K562 (cell line): Measurements from ENCODE around the gene IPO11. TPM values are rescaled to one million over a fixed set of nuclear protein-coding genes. Genes with fewer than 3 reads are reported as not detected.
A peak's percentile ranks its signal among the peaks of the same experiment; 100 is the strongest.

Experiments
- ATAC-seq: fragments of 200-7000 bp; cut with Tn5 transposase; 3 replicates; pipeline ENCODE4 v1.9.1; 2020; ENCODE audit warnings: moderate library complexity
- BruUV-seq: library from RNA; stranded (reverse); fragments of 400-500 nt; replicated peaks from 2 replicates; lab custom pipeline; 2021; lab: Mats Ljungman, UMichigan
- CTCF ChIA-PET: fragments of 300-600 bp; formaldehyde crosslinking; extraction: SDS; loops from one replicate; lab custom pipeline; 2021; ENCODE audit warnings: low intra/inter-chr PET ratio; lab: Yijun Ruan, JAX
- POLR2A ChIA-PET: fragments of 300-600, 350-650 bp; sonication (Branson Sonifier 250); formaldehyde crosslinking; extraction: SDS; loops from one replicate; lab custom pipeline; 2021; ENCODE audit warnings: antibody characterized with exemption, inconsistent platforms; lab: Yijun Ruan, JAX
- DNase-seq, 4 experiments: peaks; one replicate each; pipeline versions ENCODE4 v3.0.0 to v3.0.0-alpha.2; 2011 to 2018; ENCODE audit warnings: low spot score in 3 of 4, mixed read lengths in 3 of 4; ENCODE audit errors: extremely low read depth in 1 of 4
- FAIRE-seq: peaks from 2 replicates; lab custom pipeline; 2011; peaks lifted over from hg19 to GRCh38; lab: Jason Lieb, UNC
- H2AFZ ChIP-seq: 2 replicates; pipeline ENCODE4 v1.6.0; 2011; ENCODE audit warnings: low read depth, low read length, control low read depth, inconsistent platforms
- H3K27ac ChIP-seq: fragments of 200-600 bp; 3 replicates; pipeline ENCODE4 v1.8.0; 2011; ENCODE audit warnings: low read depth, mild to moderate bottlenecking, control low read depth, inconsistent platforms, low read length, moderate library complexity, mixed read lengths; ENCODE audit errors: extremely low read depth
- H3K27me3 ChIP-seq, 2 experiments: fragments of 300-600 bp in 1 of 2; 2 replicates in 1 of 2; 3 replicates in 1 of 2; pipeline versions ENCODE4 v1.6.0 to v1.8.0; 2011; ENCODE audit warnings: inconsistent platforms in 2 of 2, low read length in 2 of 2, mild to moderate bottlenecking in 1 of 2, mixed read lengths in 1 of 2, moderate library complexity in 1 of 2; ENCODE audit not compliant: control insufficient read depth in 2 of 2, insufficient read depth in 2 of 2
- H3K36me3 ChIP-seq: fragments of 300-600 bp; 3 replicates; pipeline ENCODE4 v1.8.0; 2011; ENCODE audit warnings: mild to moderate bottlenecking, low read length, inconsistent platforms; ENCODE audit not compliant: control insufficient read depth, insufficient read depth
- H3K4me1 ChIP-seq, 2 experiments: fragments of 200-600 bp in 1 of 2; replicated peaks in 1 of 2; 2 replicates in 1 of 2; 3 replicates in 1 of 2; pipeline versions ENCODE4 v1.5.1 to v1.8.0; 2011; ENCODE audit warnings: inconsistent platforms in 2 of 2, low read length in 2 of 2, mild to moderate bottlenecking in 1 of 2, mixed read lengths in 1 of 2, moderate library complexity in 1 of 2; ENCODE audit not compliant: control insufficient read depth in 2 of 2, insufficient read depth in 2 of 2
- H3K4me2 ChIP-seq: 2 replicates; pipeline ENCODE4 v1.6.1; 2011; ENCODE audit warnings: low read length, control low read depth, inconsistent platforms, mixed read lengths; ENCODE audit not compliant: insufficient read depth
- H3K4me3 ChIP-seq: fragments of 200-600 bp; sonication (generic), shearing (Covaris generic); 2 replicates; pipeline ENCODE4 v1.5.1; 2016; ENCODE audit warnings: control low read depth, inconsistent platforms
- H3K79me2 ChIP-seq: fragments of 200-600 bp; 3 replicates; pipeline ENCODE4 v1.8.0; 2011; ENCODE audit warnings: low read length, inconsistent platforms; ENCODE audit not compliant: control insufficient read depth, insufficient read depth
- H3K9ac ChIP-seq, 2 experiments: 2 replicates each; pipeline versions ENCODE4 v1.6.0 to v1.6.1; 2011; ENCODE audit warnings: low read depth in 2 of 2, low read length in 2 of 2, control low read depth in 1 of 2, inconsistent platforms in 1 of 2, mild to moderate bottlenecking in 1 of 2, mixed read lengths in 1 of 2; ENCODE audit not compliant: insufficient read depth in 1 of 2
- H3K9me1 ChIP-seq: one replicate; pipeline ENCODE4 v1.6.0; 2011; ENCODE audit warnings: inconsistent platforms, mild to moderate bottlenecking, low read length, moderate library complexity; ENCODE audit not compliant: control insufficient read depth, insufficient read depth
- H3K9me3 ChIP-seq: replicated peaks from 2 replicates; pipeline ENCODE4 v1.5.1; 2011; ENCODE audit warnings: low read depth, low read length, inconsistent platforms; ENCODE audit not compliant: control insufficient read depth, insufficient read depth
- H4K20me1 ChIP-seq: replicated peaks from 2 replicates; pipeline ENCODE4 v1.6.1; 2011; ENCODE audit warnings: low read length, inconsistent platforms, mixed read lengths; ENCODE audit not compliant: control insufficient read depth, insufficient read depth
- CEBPB ChIP-seq: fragments of 450-650 bp; IDR thresholded peaks from 2 replicates; pipeline ENCODE4 v1.6.1; 2016; ENCODE audit warnings: missing genetic modification characterization, missing compliant biosample characterization
- CEBPG ChIP-seq, 3 experiments: fragments of 200-800 bp in 1 of 3; sonication (Bioruptor generic) in 1 of 3; sonication (generic) in 1 of 3; formaldehyde crosslinking in 1 of 3; IDR thresholded peaks in 2 of 3; conservative IDR thresholded peaks in 1 of 3; 2 replicates each; pipeline versions ENCODE4 v1.6.1 to v1.8.0; 2016 to 2022; ENCODE audit warnings: missing compliant biosample characterization in 2 of 3, missing genetic modification characterization in 2 of 3, mild to moderate bottlenecking in 1 of 3, missing genetic modification reagents in 1 of 3
- SMARCE1 ChIP-seq: fragments of 450-650 bp; IDR thresholded peaks from 2 replicates; pipeline ENCODE4 v1.7.1; 2016; ENCODE audit warnings: mild to moderate bottlenecking
- VEZF1 ChIP-seq: fragments of 200-800 bp; sonication (Bioruptor generic); IDR thresholded peaks from 2 replicates; pipeline ENCODE4 v1.6.1; 2017; ENCODE audit warnings: missing genetic modification characterization, missing compliant biosample characterization
- ZBTB12 ChIP-seq: fragments of 250-450 bp; sonication (Bioruptor Pico); IDR thresholded peaks from 2 replicates; pipeline ENCODE4 v1.4.0; 2020
- ZNF830 ChIP-seq: fragments of 250-450 bp; sonication (Bioruptor Pico); IDR thresholded peaks from 2 replicates; pipeline ENCODE4 v1.5.0; 2021; ENCODE audit warnings: mild to moderate bottlenecking
- WGBS: fragments of 100-300 bp; shearing (Covaris generic); methylation state at CpG from one replicate; pipeline ENCODE4 v1.1.6; 2016; ENCODE audit warnings: low coverage, mixed read lengths; ENCODE audit not compliant: insufficient coverage; ENCODE audit errors: missing lambda C conversion rate; 5-methylcytosine and 5-hydroxymethylcytosine counted together
- in situ Hi-C: fragments of 300-500 bp; cut with MboI; formaldehyde crosslinking; loops from 4 replicates; pipeline ENCODE4 v1.15.0; 2018; ENCODE audit warnings: inconsistent platforms, mixed read lengths
- intact Hi-C: fragments of 100-400 bp; cut with micrococcal nuclease; formaldehyde crosslinking; loops from 2 replicates; pipeline ENCODE4 v1.14.2; 2022
- polyA plus RNA-seq, 8 experiments: library from polyadenylated mRNA; depleted of rRNA in 4 of 8; stranded (reverse) in 5 of 8; unstranded in 3 of 8; fragments of >200 nt; fragmentation: Nextera tagmentation in 2 of 8; fragmentation: Illumina TruSeq in 1 of 8; extraction: Ambion mirVana in 2 of 8; extraction: Trizol in 1 of 8; gene quantifications; 2 replicates each; pipeline versions ENCODE4 v1.2.1 to v1.2.3, GENCODE V29; 2011 to 2014; ENCODE audit warnings: inconsistent platforms in 1 of 8, missing spikeins in 1 of 8
- total RNA-seq, 7 experiments: library from RNA; depleted of rRNA in 6 of 7; stranded (reverse); fragments of >200 nt in 6 of 7; fragmentation: Illumina TruSeq in 2 of 7; extraction: Trizol in 2 of 7; gene quantifications; 2 replicates each; pipeline versions ENCODE4 v1.2.1 to v1.2.3, GENCODE V29; 2011 to 2021; ENCODE audit warnings: low replicate concordance in 1 of 7
- TF ChIP-seq, protein P1 (sequence below), 2 experiments: fragments of 450-650 bp; conservative IDR thresholded peaks; 2 replicates each; pipeline ENCODE4 v1.6.1; 2017; ENCODE audit warnings: mild to moderate bottlenecking in 2 of 2, moderate library complexity in 2 of 2

The IPO11 gene
- total and polyA plus RNA-seq, 9 of the 15 experiments (the other 6 are each of a cell fraction or from before 2014, with no cell fraction given): 38.7 to 96.0 (median 70.9) TPM

GRCh38 chr5:62385131-62385530 is 27.4 kb upstream of the IPO11 start:
- no peak for FAIRE-seq
- no TSS peak for BruUV-seq
- POLR2A ChIA-PET: interaction anchor here (1.4 kb wide), 1 partner anchor 18 kb away, joined by 5 read pairs; the partner anchor contains the start of gene DIMT1

GRCh38 chr5:62385816-62386400 is 26.7 kb upstream of the IPO11 start:
- Histone ChIP-seq H3K79me2 (no peaks in the 10 kb centered on the region), H3K4me3 (no peak overlapping the region), H2AFZ (no peak overlapping the region), H3K27me3 (no peaks in the 10 kb centered on the region), H3K4me2 (no peak overlapping the region), H3K9me1 (no peaks in the 10 kb centered on the region), H4K20me1 (no peaks in the 10 kb centered on the region), H3K27ac (no peak overlapping the region), H3K36me3 (peaks cover 87% of the 10 kb centered on the region), H3K4me1 (no peaks in the 10 kb centered on the region), H3K9ac (no peak overlapping the region), H3K9me3 (no peaks in the 10 kb centered on the region)
- BruUV-seq: TSS peak; percentile 15
- in situ Hi-C loops (no loop called here), intact Hi-C loops (no loop called here)
- ATAC-seq (no peak), FAIRE-seq (no peak), DNase-seq (no peak)
- 92% methylated on average over 2 of the region's 2 CpGs for WGBS
- ChIA-PET CTCF (no interaction called here), POLR2A (interaction anchor here (1.4 kb wide), 1 partner anchor 18 kb away, joined by 5 read pairs; the partner anchor contains the start of gene DIMT1)
- TF ChIP-seq, protein P1, sequence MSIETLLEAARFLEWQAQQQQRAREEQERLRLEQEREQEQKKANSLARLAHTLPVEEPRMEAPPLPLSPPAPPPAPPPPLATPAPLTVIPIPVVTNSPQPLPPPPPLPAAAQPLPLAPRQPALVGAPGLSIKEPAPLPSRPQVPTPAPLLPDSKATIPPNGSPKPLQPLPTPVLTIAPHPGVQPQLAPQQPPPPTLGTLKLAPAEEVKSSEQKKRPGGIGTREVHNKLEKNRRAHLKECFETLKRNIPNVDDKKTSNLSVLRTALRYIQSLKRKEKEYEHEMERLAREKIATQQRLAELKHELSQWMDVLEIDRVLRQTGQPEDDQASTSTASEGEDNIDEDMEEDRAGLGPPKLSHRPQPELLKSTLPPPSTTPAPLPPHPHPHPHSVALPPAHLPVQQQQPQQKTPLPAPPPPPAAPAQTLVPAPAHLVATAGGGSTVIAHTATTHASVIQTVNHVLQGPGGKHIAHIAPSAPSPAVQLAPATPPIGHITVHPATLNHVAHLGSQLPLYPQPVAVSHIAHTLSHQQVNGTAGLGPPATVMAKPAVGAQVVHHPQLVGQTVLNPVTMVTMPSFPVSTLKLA (conservative IDR thresholded peaks at IDR 0.05): no peak
- TF ChIP-seq ZBTB12 (CRISPR knock-in tag): no peak
- no peak for TF ChIP-seq VEZF1
- no peak for TF ChIP-seq ZNF830 (CRISPR knock-in tag)

More at GRCh38 chr5:62385131-62385530, 27.4 kb upstream of the IPO11 start:
- ATAC-seq (no peak), DNase-seq (no peak)
- intact Hi-C loops (no loop called here), in situ Hi-C loops (no loop called here)
- Histone ChIP-seq H3K9me1 (no peaks in the 10 kb centered on the region), H3K79me2 (no peaks in the 10 kb centered on the region), H4K20me1 (no peaks in the 10 kb centered on the region), H3K4me3 (no peak overlapping the region), H2AFZ (no peak overlapping the region), H3K4me2 (no peak overlapping the region), H3K4me1 (no peaks in the 10 kb centered on the region), H3K27me3 (no peaks in the 10 kb centered on the region), H3K36me3 (peaks cover 87% of the 10 kb centered on the region), H3K27ac (no peak overlapping the region), H3K9me3 (no peaks in the 10 kb centered on the region), H3K9ac (no peak overlapping the region)
- 96% methylated on average over 4 of the region's 4 CpGs for WGBS
- TF ChIP-seq CEBPB: peak; percentile 82
- TF ChIP-seq SMARCE1: no peak
- no peak for TF ChIP-seq CEBPG (CRISPR knock-in tag; IDR thresholded peaks at IDR 0.05)
- TF ChIP-seq CEBPG (tag; conservative IDR thresholded peaks at IDR 0.05 in 1 of 2, IDR thresholded peaks at IDR 0.05 in 1 of 2): peak; percentile 41 to 58; a peak in 2 of 4 replicates
- CTCF ChIA-PET: interaction anchor here (0.5 kb wide), 1 partner anchor 1210 kb away, joined by 4 read pairs; no protein-coding TSS in a partner anchor
